ENCODE data around the gene PGLYRP2.

Gene PGLYRP2

GRCh38 chr19:15430526-15431120 is 48.7 kb downstream of the PGLYRP2 start:
- TF ChIP-seq MAX (IDR thresholded peaks at IDR 0.05; ENCODE audit: low read depth, low read length) (no peak), POLR2A (IDR thresholded peaks at IDR 0.05; ENCODE audit: extremely low read depth, insufficient read length) (no peak), CTCF (IDR thresholded peaks at IDR 0.05; ENCODE audit: low read depth, low read length) (no peak), MYC (IDR thresholded peaks at IDR 0.05; ENCODE audit: low read depth, low read length) (no peak)
- no peak for DNase-seq (ENCODE audit: low read depth)
- H3K4me3 ChIP-seq (ENCODE audit: low read depth, low read length), result no peak overlapping the region

- H3K4me3 ChIP-seq (ENCODE audit: low read depth, low read length), result no peak overlapping the region
- DNase-seq (ENCODE audit: low read depth), result no peak
- TF ChIP-seq MYC (IDR thresholded peaks at IDR 0.05; ENCODE audit: low read depth, low read length) (no peak), CTCF (IDR thresholded peaks at IDR 0.05; ENCODE audit: low read depth, low read length) (no peak), MAX (IDR thresholded peaks at IDR 0.05; ENCODE audit: low read depth, low read length) (no peak), POLR2A (IDR thresholded peaks at IDR 0.05; ENCODE audit: extremely low read depth, insufficient read length) (no peak)
Observed at GRCh38 chr19:15429825-15430467, 49.4 kb downstream of the PGLYRP2 start.

GRCh38 chr19:15428956-15429824 is 50.1 kb downstream of the PGLYRP2 start:
- TF ChIP-seq MAX (IDR thresholded peaks at IDR 0.05; ENCODE audit: low read depth, low read length) (no peak), CTCF (IDR thresholded peaks at IDR 0.05; ENCODE audit: low read depth, low read length) (no peak), MYC (IDR thresholded peaks at IDR 0.05; ENCODE audit: low read depth, low read length) (no peak), POLR2A (IDR thresholded peaks at IDR 0.05; ENCODE audit: extremely low read depth, insufficient read length) (no peak)
- H3K4me3 ChIP-seq (ENCODE audit: low read depth, low read length), result no peak overlapping the region
- DNase-seq (ENCODE audit: low read depth), result no peak

- TF ChIP-seq CTCF (IDR thresholded peaks at IDR 0.05; ENCODE audit: low read depth, low read length) (no peak), MAX (IDR thresholded peaks at IDR 0.05; ENCODE audit: low read depth, low read length) (no peak), MYC (IDR thresholded peaks at IDR 0.05; ENCODE audit: low read depth, low read length) (no peak), POLR2A (IDR thresholded peaks at IDR 0.05; ENCODE audit: extremely low read depth, insufficient read length) (no peak)
- no peak overlapping the region for H3K4me3 ChIP-seq (ENCODE audit: low read depth, low read length)
- DNase-seq (ENCODE audit: low read depth), result no peak
Observed at GRCh38 chr19:15427991-15428471, 51.3 kb downstream of the PGLYRP2 start.

GRCh38 chr19:15427350-15427700 is 52.0 kb downstream of the PGLYRP2 start:
- DNase-seq (ENCODE audit: low read depth), result no peak
- TF ChIP-seq MAX (IDR thresholded peaks at IDR 0.05; ENCODE audit: low read depth, low read length) (no peak), CTCF (IDR thresholded peaks at IDR 0.05; ENCODE audit: low read depth, low read length) (no peak), MYC (IDR thresholded peaks at IDR 0.05; ENCODE audit: low read depth, low read length) (no peak), POLR2A (IDR thresholded peaks at IDR 0.05; ENCODE audit: extremely low read depth, insufficient read length) (no peak)
- no peak overlapping the region for H3K4me3 ChIP-seq (ENCODE audit: low read depth, low read length)
